ENCODE measurements around the gene PPIE.

The PPIE gene

DNA sequence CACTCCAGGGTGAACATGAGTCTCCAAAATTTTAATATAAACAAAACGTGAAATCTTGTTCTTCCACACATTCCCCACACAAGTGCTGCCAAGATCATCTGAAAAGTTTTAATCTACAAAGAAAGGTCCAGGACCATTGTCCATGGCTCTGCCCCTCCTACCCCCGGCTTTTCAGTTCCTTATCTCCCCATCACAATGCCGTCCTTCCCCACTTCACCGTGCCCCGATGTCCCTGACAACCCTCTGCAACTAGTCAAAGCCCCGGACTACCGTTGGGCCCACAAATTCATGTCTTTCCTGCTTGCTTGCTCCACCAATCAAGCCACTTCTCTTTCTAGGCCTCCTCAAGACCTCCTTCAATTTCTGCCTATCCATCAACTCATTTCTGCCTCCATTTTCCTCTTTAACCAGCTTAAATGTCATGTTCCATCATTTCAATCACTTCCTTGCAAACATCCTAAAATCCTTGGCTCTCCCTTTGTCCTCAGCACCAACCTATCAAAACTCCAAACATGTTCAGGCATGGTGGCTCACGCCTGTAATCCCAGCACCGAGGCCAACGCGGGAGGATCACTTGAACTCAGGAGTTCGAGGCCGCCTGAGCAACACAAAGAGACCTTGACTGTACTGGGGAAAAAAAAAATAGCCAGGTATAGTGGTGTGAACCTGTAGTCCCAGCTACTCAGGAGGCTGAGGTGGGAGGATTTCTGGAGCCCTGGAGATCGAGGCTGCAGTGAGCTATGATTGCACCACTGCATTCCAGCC lies 64.0 kb downstream of the PPIE start:
- DNase-seq: no peak

GRCh38 chr1:39805385-39805784 lies 66.7 kb downstream of the PPIE start:
- DNase-seq: no peak

- no peak for DNase-seq
These were observed 70.3 kb downstream of the PPIE start for GRCh38 chr1:39808784-39809517.

DNA sequence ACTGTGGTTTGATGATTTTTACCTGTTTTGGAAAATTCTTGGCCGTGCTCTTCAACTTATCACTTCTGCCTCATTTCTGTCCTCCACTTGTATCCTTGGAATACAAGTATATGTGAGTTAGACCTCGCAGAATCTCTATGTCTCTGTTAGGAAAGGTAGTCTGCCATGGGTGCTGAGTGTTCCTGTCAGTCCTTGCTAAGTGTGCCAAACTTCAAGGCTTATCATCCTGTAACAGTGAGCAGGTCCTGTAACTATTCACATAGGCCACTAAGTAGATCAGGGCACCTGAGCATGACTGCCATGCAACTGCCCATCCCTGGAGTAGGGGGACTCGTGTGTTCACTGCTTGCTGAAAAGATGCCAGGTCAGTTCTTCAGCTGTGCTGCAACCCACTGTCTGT lies 74.2 kb downstream of the PPIE start:
- no peak for DNase-seq
